HEK293 (cell line): ENCODE measurements around the gene NTMT1.
A peak's percentile ranks its signal among the peaks of the same experiment; 100 is the strongest.

Source experiments
- CTCF ChIA-PET: fragments of 350-600 bp; formaldehyde crosslinking; extraction: SDS; loops from one replicate; lab custom pipeline; 2021; ENCODE audit warnings: antibody characterized with exemption; lab: Yijun Ruan, JAX
- POLR2A ChIA-PET: fragments of 300-600 bp; formaldehyde crosslinking; extraction: SDS; loops from one replicate; lab custom pipeline; 2020; ENCODE audit warnings: antibody characterized with exemption, inconsistent platforms; lab: Yijun Ruan, JAX
- H3K27ac ChIP-seq: fragments of 200-500 bp; sonication (Bioruptor generic); 2 replicates; pipeline ENCODE4 v1.5.1; 2014; ENCODE audit warnings: low read depth, low read length, control low read depth, inconsistent platforms; ENCODE audit errors: extremely low read depth
- H3K36me3 ChIP-seq, 2 experiments: fragments of 200-500 bp in 1 of 2; sonication (Bioruptor generic) in 1 of 2; 1 replicate in 1 of 2; 2 replicates in 1 of 2; pipeline ENCODE4 v1.5.1; 2014 to 2017; ENCODE audit warnings: inconsistent platforms in 2 of 2, low read length in 2 of 2; ENCODE audit not compliant: control insufficient read depth in 2 of 2, insufficient read depth in 1 of 2
- H3K4me1 ChIP-seq: fragments of 200-500 bp; sonication (Bioruptor generic); 2 replicates; pipeline ENCODE4 v1.5.1; 2014; ENCODE audit warnings: mild to moderate bottlenecking, low read length, inconsistent platforms; ENCODE audit not compliant: control insufficient read depth, insufficient read depth
- H3K4me3 ChIP-seq: 2 replicates; pipeline ENCODE4 v1.5.1; 2011; ENCODE audit warnings: low read depth, mild to moderate bottlenecking, control low read depth, low read length, moderate library complexity
- H3K9me3 ChIP-seq: fragments of 200-500 bp; sonication (Bioruptor generic); 2 replicates; pipeline ENCODE4 v1.5.1; 2014; ENCODE audit warnings: low read depth, low read length, inconsistent platforms; ENCODE audit not compliant: control insufficient read depth, insufficient read depth
- AEBP2 ChIP-seq: fragments of 450-650 bp; formaldehyde crosslinking; IDR thresholded peaks from 2 replicates; pipeline ENCODE4 v1.5.1; 2016; ENCODE audit warnings: missing biosample characterization, missing genetic modification characterization, borderline replicate concordance
- GLIS2 ChIP-seq: fragments of 450-650 bp; formaldehyde crosslinking; IDR thresholded peaks from 2 replicates; pipeline ENCODE4 v1.5.1; 2016; ENCODE audit warnings: missing biosample characterization, missing genetic modification characterization
- KLF1 ChIP-seq: fragments of 450-650 bp; formaldehyde crosslinking; IDR thresholded peaks from 2 replicates; pipeline ENCODE4 v1.5.1; 2016; ENCODE audit warnings: missing biosample characterization, missing genetic modification characterization
- KLF7 ChIP-seq: fragments of 450-650 bp; formaldehyde crosslinking; IDR thresholded peaks from 2 replicates; pipeline ENCODE4 v1.5.1; 2016; ENCODE audit warnings: missing biosample characterization, missing genetic modification characterization, borderline replicate concordance
- TSHZ1 ChIP-seq: fragments of 450-650 bp; formaldehyde crosslinking; IDR thresholded peaks from 2 replicates; pipeline ENCODE4 v1.5.1; 2016; ENCODE audit warnings: missing biosample characterization, missing genetic modification characterization, borderline replicate concordance
- ZIC2 ChIP-seq: fragments of 450-650 bp; formaldehyde crosslinking; IDR thresholded peaks from 2 replicates; pipeline ENCODE4 v1.5.1; 2016; ENCODE audit warnings: missing biosample characterization, missing genetic modification characterization
- ZNF114 ChIP-seq: fragments of 450-650 bp; formaldehyde crosslinking; IDR thresholded peaks from 2 replicates; pipeline ENCODE4 v1.5.0; 2017; ENCODE audit warnings: missing biosample characterization, missing genetic modification characterization
- ZNF138 ChIP-seq: fragments of 450-650 bp; formaldehyde crosslinking; IDR thresholded peaks from 2 replicates; pipeline ENCODE4 v1.5.1; 2016; ENCODE audit warnings: missing biosample characterization, missing genetic modification characterization, borderline replicate concordance
- ZNF175 ChIP-seq: fragments of 450-650 bp; formaldehyde crosslinking; IDR thresholded peaks from 2 replicates; pipeline ENCODE4 v1.5.1; 2016; ENCODE audit warnings: missing biosample characterization, missing genetic modification characterization
- ZNF391 ChIP-seq: fragments of 450-650 bp; formaldehyde crosslinking; IDR thresholded peaks from 2 replicates; pipeline ENCODE4 v1.5.1; 2016; ENCODE audit warnings: low read depth, missing biosample characterization, missing genetic modification characterization, borderline replicate concordance
- ZNF423 ChIP-seq: fragments of 450-650 bp; formaldehyde crosslinking; IDR thresholded peaks from 2 replicates; pipeline ENCODE4 v1.5.1; 2016; ENCODE audit warnings: missing biosample characterization, missing genetic modification characterization
- ZNF473 ChIP-seq: fragments of 450-650 bp; formaldehyde crosslinking; IDR thresholded peaks from 2 replicates; pipeline ENCODE4 v1.5.1; 2017; ENCODE audit warnings: missing biosample characterization, missing genetic modification characterization
- ZNF549 ChIP-seq: fragments of 450-650 bp; IDR thresholded peaks from 2 replicates; pipeline ENCODE4 v1.5.1; 2018; ENCODE audit warnings: missing biosample characterization, missing genetic modification characterization, mild to moderate bottlenecking, inconsistent platforms, moderate library complexity
- ZNF785 ChIP-seq: fragments of 450-650 bp; formaldehyde crosslinking; IDR thresholded peaks from 2 replicates; pipeline ENCODE4 v1.5.1; 2016; ENCODE audit warnings: missing biosample characterization, missing genetic modification characterization
- ZSCAN30 ChIP-seq: fragments of 450-650 bp; IDR thresholded peaks from 2 replicates; pipeline ENCODE4 v1.5.1; 2018; ENCODE audit warnings: missing biosample characterization, mild to moderate bottlenecking, missing genetic modification characterization, moderate library complexity
- TF ChIP-seq, protein P1 (sequence below): fragments of 450-650 bp; formaldehyde crosslinking; IDR thresholded peaks from 2 replicates; pipeline ENCODE4 v1.5.1; 2016; ENCODE audit warnings: missing biosample characterization, missing genetic modification characterization
- TF ChIP-seq, protein P2 (sequence below): fragments of 450-650 bp; formaldehyde crosslinking; IDR thresholded peaks from 2 replicates; pipeline ENCODE4 v1.5.1; 2016; ENCODE audit warnings: missing biosample characterization, missing genetic modification characterization
- TF ChIP-seq, protein P3 (sequence below): fragments of 450-650 bp; formaldehyde crosslinking; IDR thresholded peaks from 2 replicates; pipeline ENCODE4 v1.5.1; 2016; ENCODE audit warnings: missing biosample characterization, missing genetic modification characterization
- TF ChIP-seq, protein P4 (sequence below): fragments of 450-650 bp; formaldehyde crosslinking; IDR thresholded peaks from 2 replicates; pipeline ENCODE4 v1.5.1; 2016; ENCODE audit warnings: missing biosample characterization, missing genetic modification characterization
- TF ChIP-seq, protein P5 (sequence below): fragments of 450-650 bp; IDR thresholded peaks from 2 replicates; pipeline ENCODE4 v1.5.1; 2018; ENCODE audit warnings: missing biosample characterization, missing genetic modification characterization

NTMT1 gene

DNA sequence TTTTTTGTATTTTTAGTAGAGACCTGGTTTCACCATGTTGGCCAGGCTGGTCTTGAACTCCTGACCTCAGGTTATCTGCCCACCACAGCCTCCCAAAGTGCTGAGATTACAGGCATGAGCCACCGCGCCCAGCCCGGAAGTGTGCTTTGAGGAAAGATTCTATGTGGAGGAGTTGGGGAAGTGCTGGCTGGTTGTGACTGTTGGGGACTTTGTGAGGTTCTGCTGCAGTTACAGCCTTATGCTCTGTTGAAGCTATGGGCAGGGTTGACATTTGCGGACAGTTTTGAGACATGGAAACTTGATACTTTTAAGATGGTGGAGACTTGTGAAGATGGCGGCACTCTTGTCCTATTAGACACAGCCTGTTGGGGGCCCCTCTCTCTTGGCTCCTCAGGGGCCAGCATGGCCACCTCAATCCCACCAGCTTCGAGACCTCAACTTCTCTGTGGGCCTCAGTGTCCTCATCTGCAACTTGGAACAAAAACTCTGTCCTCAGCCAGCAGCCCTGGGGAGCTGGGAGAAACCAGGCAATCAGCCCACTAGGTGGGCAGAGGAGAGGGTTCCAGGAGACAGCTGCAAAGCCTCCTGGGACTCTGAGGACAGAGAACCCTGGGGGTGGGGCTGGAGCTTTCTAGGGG lies 29.9 kb upstream of the NTMT1 start (continued):
- TF ChIP-seq, protein P1, sequence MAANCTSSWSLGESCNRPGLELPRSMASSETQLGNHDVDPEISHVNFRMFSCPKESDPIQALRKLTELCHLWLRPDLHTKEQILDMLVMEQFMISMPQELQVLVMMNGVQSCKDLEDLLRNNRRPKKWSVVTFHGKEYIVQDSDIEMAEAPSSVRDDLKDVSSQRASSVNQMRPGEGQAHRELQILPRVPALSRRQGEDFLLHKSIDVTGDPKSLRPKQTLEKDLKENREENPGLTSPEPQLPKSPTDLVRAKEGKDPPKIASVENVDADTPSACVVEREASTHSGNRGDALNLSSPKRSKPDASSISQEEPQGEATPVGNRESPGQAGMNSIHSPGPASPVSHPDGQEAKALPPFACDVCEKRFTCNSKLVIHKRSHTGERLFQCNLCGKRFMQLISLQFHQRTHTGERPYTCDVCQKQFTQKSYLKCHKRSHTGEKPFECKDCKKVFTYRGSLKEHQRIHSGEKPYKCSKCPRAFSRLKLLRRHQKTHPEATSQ (tag by site-specific recombination), result no peak
- TF ChIP-seq, protein P2, sequence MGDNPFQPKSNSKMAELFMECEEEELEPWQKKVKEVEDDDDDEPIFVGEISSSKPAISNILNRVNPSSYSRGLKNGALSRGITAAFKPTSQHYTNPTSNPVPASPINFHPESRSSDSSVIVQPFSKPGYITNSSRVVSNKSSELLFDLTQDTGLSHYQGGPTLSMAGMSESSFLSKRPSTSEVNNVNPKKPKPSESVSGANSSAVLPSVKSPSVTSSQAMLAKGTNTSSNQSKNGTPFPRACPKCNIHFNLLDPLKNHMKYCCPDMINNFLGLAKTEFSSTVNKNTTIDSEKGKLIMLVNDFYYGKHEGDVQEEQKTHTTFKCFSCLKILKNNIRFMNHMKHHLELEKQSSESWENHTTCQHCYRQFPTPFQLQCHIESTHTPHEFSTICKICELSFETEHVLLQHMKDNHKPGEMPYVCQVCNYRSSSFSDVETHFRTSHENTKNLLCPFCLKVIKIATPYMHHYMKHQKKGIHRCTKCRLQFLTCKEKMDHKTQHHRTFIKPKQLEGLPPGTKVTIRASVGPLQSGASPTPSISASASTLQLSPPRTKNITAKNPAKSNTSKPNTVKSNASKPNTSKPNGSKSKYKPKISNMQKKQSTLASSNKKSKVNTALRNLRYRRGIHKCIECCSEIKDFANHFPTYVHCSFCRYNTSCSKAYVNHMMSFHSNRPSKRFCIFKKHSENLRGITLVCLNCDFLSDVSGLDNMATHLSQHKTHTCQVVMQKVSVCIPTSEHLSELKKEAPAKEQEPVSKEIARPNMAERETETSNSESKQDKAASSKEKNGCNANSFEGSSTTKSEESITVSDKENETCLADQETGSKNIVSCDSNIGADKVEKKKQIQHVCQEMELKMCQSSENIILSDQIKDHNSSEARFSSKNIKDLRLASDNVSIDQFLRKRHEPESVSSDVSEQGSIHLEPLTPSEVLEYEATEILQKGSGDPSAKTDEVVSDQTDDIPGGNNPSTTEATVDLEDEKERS, result no peak
- TF ChIP-seq, protein P3, sequence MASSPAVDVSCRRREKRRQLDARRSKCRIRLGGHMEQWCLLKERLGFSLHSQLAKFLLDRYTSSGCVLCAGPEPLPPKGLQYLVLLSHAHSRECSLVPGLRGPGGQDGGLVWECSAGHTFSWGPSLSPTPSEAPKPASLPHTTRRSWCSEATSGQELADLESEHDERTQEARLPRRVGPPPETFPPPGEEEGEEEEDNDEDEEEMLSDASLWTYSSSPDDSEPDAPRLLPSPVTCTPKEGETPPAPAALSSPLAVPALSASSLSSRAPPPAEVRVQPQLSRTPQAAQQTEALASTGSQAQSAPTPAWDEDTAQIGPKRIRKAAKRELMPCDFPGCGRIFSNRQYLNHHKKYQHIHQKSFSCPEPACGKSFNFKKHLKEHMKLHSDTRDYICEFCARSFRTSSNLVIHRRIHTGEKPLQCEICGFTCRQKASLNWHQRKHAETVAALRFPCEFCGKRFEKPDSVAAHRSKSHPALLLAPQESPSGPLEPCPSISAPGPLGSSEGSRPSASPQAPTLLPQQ (tag by site-specific recombination), result no peak
- TF ChIP-seq ZNF138 (tag by site-specific recombination) (no peak), TSHZ1 (no peak), KLF1 (no peak)
- TF ChIP-seq, protein P4, sequence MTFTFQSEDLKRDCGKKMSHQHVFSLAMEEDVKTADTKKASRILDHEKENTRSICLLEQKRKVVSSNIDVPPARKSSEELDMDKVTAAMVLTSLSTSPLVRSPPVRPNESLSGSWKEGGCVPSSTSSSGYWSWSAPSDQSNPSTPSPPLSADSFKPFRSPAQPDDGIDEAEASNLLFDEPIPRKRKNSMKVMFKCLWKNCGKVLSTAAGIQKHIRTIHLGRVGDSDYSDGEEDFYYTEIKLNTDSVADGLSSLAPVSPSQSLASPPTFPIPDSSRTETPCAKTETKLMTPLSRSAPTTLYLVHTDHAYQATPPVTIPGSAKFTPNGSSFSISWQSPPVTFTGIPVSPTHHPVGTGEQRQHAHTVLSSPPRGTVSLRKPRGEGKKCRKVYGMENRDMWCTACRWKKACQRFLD, result no peak
- TF ChIP-seq, all 188 proteins: peak for 0

DNA sequence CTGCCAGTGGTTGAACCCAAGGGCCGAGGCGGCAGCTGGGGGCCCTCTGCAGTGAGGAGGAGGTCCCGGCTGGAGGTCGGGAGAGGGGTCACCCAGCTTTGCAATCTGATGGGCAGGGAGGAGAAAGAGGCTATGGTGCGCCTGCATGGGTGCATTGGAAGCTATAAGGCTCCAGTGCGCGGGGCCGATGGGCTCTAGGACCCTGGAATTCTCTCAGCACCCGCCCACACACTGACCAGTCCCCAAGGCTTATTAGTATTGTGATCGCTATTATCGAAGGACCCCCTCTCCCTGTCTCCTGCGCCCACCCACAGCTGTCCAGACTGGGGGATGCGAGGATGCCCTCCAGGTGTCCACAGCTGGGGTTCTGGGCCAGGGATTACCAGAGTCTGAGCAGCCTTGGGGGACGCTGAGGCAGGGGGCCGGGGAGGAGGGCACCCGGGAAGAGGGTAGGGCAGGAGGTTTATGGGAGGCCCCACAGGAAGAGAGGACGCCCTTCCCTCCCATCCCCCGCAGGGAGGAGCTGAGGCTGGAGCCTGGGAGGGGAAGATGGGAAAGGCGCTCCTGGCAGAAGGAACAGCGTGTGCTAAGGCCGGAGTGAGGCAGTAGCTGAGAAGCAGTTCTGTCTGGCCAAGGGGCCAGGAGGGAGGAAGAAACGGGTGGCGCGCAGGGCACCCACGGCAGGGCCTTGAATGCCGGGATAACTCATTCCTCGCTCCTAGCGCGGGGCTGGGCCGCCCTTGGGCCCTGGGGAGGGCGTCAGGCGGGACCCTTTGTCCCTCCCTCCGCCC lies 29.2 kb upstream of the NTMT1 start:
- ChIA-PET POLR2A (interaction anchor here (0.5 to 1.6 kb wide), 4 partner anchors 9 to 100 kb away, joined by 3 to 9 read pairs (median 4); no protein-coding TSS in a partner anchor), CTCF (interaction anchor here (0.7 to 1.3 kb wide), 5 partner anchors 10 to 458 kb away, joined by 3 to 4 read pairs (median 3); no protein-coding TSS in a partner anchor)
- H3K4me1 ChIP-seq, result 0 out of 2 replicates have a peak, but pooled peaks cover 3% of the 10 kb centered on the region
- H3K36me3 ChIP-seq, result no peaks in the 10 kb centered on the region
- H3K4me3 ChIP-seq, result no peak overlapping the region
- no peaks in the 10 kb centered on the region for H3K9me3 ChIP-seq
- no peak overlapping the region for H3K27ac ChIP-seq
- TF ChIP-seq ZNF114, result no peak
- no peak for TF ChIP-seq ZNF175 (tag by site-specific recombination)
- no peak for TF ChIP-seq ZNF391 (tag by site-specific recombination)
- no peak for TF ChIP-seq ZNF138 (tag by site-specific recombination)
- no peak for TF ChIP-seq KLF7 (tag by site-specific recombination)
- TF ChIP-seq ZNF785, result no peak
- peak; percentile 65 for TF ChIP-seq ZIC2
- no peak for TF ChIP-seq AEBP2 (tag by site-specific recombination)
- TF ChIP-seq, protein P5, sequence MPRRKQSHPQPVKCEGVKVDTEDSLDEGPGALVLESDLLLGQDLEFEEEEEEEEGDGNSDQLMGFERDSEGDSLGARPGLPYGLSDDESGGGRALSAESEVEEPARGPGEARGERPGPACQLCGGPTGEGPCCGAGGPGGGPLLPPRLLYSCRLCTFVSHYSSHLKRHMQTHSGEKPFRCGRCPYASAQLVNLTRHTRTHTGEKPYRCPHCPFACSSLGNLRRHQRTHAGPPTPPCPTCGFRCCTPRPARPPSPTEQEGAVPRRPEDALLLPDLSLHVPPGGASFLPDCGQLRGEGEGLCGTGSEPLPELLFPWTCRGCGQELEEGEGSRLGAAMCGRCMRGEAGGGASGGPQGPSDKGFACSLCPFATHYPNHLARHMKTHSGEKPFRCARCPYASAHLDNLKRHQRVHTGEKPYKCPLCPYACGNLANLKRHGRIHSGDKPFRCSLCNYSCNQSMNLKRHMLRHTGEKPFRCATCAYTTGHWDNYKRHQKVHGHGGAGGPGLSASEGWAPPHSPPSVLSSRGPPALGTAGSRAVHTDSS (tag by site-specific recombination), result no peak
- TF ChIP-seq ZSCAN30, result no peak
- TF ChIP-seq ZNF423 (tag by site-specific recombination), result no peak
- TF ChIP-seq ZNF549, result no peak
- peak; percentile 45; the same call in 1 of the 2 replicates for TF ChIP-seq GLIS2 (tag by site-specific recombination)
- no peak for TF ChIP-seq ZNF473 (tag by site-specific recombination)
